ENCODE data around the gene GPANK1. TPM values are rescaled to one million over a fixed set of nuclear protein-coding genes. Genes with fewer than 3 reads are reported as not detected.

GPANK1 gene
- total RNA-seq, 1 donor from 2014 or later = 37.2 TPM

DNA sequence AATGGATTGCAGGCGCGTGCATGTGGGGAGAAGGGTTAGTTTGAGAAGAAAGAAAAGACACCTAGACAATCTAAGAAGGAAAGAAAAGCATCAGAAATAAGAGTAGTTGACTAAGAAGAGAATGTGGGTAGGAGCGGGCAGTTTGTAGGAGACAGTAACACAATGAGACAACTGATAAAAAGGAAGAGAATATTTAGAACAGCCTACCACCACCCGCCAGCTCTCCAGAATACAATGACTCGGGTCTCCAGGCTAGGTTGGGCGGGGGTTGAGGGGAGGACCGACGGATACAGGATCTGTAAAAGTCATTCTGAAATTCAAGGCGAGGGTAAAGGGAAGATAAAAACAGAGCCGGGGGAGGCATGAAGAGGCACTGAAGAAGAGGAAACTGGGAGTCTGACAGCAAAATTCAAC, 37.6 kb upstream of the GPANK1 start:
- intact Hi-C loops (cut with micrococcal nuclease) = loop anchor here (1.0 to 2.0 kb wide), 3 partner anchors 22 to 200 kb away; partner anchors contain the start of genes VWA7 and ZBTB12
- H3K4me1 Mint-ChIP-seq (ENCODE audit: low read depth) = peaks cover 31% of the 10 kb centered on the region
- peaks cover 18% of the 10 kb centered on the region for H3K36me3 Mint-ChIP-seq (ENCODE audit: low read depth)
- DNase-seq (ENCODE audit: low spot score) = peak; percentile 11
- no peaks in the 10 kb centered on the region for H3K27me3 Mint-ChIP-seq (ENCODE audit: insufficient read depth)
- H3K27ac Mint-ChIP-seq = peak overlapping the region; percentile 97
- H3K4me3 Mint-ChIP-seq = peak overlapping the region; percentile 98
- no peaks in the 10 kb centered on the region for H3K9me3 Mint-ChIP-seq

DNA sequence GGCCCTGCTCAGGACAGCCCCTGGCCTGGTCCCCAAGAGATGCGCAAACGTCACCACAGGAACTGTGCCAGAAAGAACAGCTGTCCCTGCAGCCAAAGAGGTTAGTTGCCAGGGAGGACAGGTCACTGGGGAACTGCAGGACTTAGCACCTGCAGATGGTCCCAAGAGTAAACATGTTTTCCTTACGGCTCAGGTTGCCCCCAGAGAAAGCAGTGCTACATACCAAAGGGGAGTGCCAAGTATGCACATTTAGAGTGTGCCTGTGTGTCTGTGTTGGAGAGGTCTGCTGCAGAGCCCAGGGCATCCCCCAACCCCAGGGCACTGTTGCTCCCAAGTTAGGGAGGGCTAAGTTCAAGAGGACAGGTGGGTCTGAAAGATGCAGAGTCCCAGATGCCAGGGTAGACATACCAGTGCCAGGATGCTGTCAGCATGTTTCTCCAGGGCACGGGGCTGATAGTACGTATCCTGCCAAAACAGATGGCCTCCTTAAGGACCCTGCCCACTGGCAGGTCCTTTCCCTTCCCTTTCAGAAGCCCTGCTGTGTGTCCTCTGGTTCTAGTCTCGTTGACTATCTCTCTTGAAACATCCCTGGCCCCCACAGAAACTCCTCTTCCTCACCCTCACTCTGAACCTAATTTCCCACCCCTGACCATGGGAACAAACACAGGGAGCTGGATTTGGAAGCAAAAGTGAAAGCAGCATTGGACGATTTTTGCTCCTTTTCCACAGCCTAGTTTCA, 37.0 kb upstream of the GPANK1 start:
- Mint-ChIP-seq H3K27me3 (ENCODE audit: insufficient read depth) (no peaks in the 10 kb centered on the region), H3K36me3 (ENCODE audit: low read depth) (peaks cover 22% of the 10 kb centered on the region), H3K9me3 (no peaks in the 10 kb centered on the region), H3K4me3 (peak overlapping the region; percentile 98), H3K27ac (peak overlapping the region; percentile 97), H3K4me1 (ENCODE audit: low read depth) (peaks cover 34% of the 10 kb centered on the region)
- DNase-seq (ENCODE audit: low spot score) = no peak
- intact Hi-C loops (cut with micrococcal nuclease) = loop anchor here (1.0 to 2.0 kb wide), 3 partner anchors 22 to 201 kb away; partner anchors contain the start of genes VWA7 and ZBTB12

DNA sequence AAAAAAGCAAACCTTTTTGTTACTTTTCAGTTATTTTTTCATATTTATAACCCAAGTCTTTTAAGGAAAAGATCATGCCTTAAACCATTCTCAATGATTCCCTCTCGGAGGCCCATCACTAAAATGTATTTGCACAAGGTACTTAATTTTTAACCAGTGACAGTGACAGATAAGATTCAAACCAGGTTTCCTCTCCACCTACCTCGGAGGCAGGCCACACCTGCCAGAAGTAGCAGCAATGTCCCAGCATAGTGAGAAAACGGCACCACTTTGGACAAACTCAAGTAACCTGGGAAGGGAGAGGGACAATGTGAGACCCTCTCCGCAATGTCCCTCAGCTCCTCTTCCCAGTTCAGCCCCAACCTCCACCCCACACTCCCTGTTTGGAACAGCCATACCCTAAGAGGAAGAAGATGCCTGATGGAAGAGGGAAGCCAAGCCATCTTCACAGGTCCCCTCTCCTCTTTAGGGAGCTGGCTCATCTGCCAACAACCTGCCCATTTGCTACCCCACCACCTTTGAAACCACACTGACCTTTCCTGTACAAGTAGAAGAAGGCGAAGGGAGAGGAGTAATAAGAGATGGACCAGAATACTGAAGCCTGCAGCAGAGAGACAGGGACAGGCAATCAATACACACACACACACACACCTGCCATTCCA, 36.1 kb upstream of the GPANK1 start:
- Mint-ChIP-seq H3K9me3 (no peaks in the 10 kb centered on the region), H3K27me3 (ENCODE audit: insufficient read depth) (no peaks in the 10 kb centered on the region), H3K4me1 (ENCODE audit: low read depth) (peaks cover 34% of the 10 kb centered on the region), H3K27ac (peak overlapping the region; percentile 1), H3K4me3 (peak overlapping the region; percentile 98), H3K36me3 (ENCODE audit: low read depth) (peaks cover 22% of the 10 kb centered on the region)
- no peak for DNase-seq (ENCODE audit: low spot score)
- intact Hi-C loops (cut with micrococcal nuclease) = no loop called here

DNA sequence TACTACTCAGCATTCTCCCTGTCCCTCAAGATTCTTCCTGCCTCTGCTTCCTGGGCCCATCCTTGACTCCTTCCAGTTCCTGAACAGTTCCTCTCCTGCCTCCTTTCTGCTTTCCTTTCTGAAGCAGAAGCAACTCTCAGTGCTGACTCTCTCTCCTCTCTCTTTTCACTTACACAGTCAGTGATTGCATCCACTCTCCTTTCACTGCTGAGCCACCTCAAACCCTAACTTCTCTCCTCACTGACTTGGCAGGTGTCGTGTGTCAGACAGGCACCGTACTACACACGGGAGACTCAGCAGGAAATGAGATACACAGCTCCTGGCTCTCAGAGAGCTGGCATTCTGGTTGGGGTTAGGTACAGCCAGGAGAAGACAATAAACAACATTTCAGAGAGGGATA, 32.8 kb upstream of the GPANK1 start:
- no peaks in the 10 kb centered on the region for H3K9me3 Mint-ChIP-seq
- no peak for DNase-seq (ENCODE audit: low spot score)
- peaks cover 29% of the 10 kb centered on the region for H3K4me1 Mint-ChIP-seq (ENCODE audit: low read depth)
- peak overlapping the region; percentile 80 for H3K27ac Mint-ChIP-seq
- H3K27me3 Mint-ChIP-seq (ENCODE audit: insufficient read depth) = no peaks in the 10 kb centered on the region
- peaks cover 32% of the 10 kb centered on the region for H3K36me3 Mint-ChIP-seq (ENCODE audit: low read depth)
- H3K4me3 Mint-ChIP-seq = peak overlapping the region; percentile 6
- intact Hi-C loops (cut with micrococcal nuclease) = no loop called here

DNA sequence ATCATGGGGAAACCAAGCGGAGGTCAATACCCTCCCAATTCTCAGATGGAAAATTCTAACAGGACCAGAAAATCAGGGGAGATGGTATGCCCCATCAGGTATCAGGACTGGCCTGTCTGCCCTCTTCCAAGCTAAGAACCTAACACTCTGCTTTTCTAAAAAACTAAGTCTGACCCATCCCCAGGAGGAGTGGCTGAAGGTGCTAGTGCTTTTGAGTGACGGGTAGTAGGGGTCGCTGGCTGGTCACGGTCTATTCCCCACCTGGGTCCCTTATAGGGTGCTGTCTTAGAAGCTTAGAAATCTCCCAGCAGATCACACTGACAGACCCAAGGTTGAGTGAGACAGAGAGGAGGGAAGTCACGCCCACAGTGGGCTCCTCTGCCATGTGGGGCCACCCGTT, 28.7 kb upstream of the GPANK1 start:
- H3K36me3 Mint-ChIP-seq (ENCODE audit: low read depth) = peaks cover 34% of the 10 kb centered on the region
- H3K27ac Mint-ChIP-seq = no peak overlapping the region
- intact Hi-C loops (cut with micrococcal nuclease) = no loop called here

DNA sequence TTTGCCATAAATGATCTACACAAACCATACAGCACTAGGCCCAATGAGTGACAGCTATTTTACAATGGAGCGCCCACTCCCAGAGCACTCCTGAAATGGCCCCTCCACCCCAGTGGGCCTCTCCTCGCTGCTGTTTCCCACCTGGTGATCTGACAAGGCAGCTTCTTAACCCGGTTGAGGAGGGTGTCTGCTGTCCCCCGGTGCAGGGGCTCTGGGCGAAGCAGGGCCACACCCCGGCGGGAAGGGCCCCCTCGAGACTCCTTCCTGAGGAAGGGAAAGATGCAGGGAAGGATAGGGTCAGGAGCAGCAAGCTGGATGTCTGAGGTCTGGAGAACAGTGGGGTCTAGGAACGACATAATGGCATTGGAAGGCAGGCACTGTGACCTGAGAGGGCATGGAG, 28.1 kb upstream of the GPANK1 start:
- H3K4me1 Mint-ChIP-seq (ENCODE audit: low read depth) = peaks cover 18% of the 10 kb centered on the region
- no peaks in the 10 kb centered on the region for H3K27me3 Mint-ChIP-seq (ENCODE audit: insufficient read depth)
- no peaks in the 10 kb centered on the region for H3K9me3 Mint-ChIP-seq
- no peak overlapping the region for H3K27ac Mint-ChIP-seq
- H3K36me3 Mint-ChIP-seq (ENCODE audit: low read depth) = peaks cover 35% of the 10 kb centered on the region
- DNase-seq (ENCODE audit: low spot score) = no peak
- intact Hi-C loops (cut with micrococcal nuclease) = no loop called here
- H3K4me3 Mint-ChIP-seq = no peak overlapping the region

More for the DNA sequence above, 28.7 kb upstream of the GPANK1 start:
- DNase-seq (ENCODE audit: low spot score) = no peak
- H3K4me1 Mint-ChIP-seq (ENCODE audit: low read depth) = peaks cover 22% of the 10 kb centered on the region
- no peaks in the 10 kb centered on the region for H3K9me3 Mint-ChIP-seq
- H3K27me3 Mint-ChIP-seq (ENCODE audit: insufficient read depth) = no peaks in the 10 kb centered on the region
- H3K4me3 Mint-ChIP-seq = no peak overlapping the region

DNA sequence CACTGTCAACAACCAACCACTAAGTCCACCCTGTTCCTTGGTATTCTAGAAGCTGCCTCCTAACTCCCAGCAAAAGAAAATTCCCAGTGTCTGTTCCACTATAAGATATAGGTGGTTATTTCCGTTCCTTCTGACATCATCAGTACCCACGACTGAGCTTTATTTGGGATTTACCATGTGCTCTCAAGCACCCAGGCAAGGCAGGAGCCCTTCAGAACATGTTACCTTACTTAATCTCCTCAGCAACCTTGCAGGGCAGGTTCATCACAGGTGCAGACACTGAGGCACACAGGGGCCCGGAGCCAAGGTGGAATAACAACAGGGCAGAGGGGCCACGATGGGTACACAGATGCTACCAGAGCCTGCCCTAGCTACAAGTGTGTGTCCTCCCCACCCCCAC, 27.6 kb upstream of the GPANK1 start:
- intact Hi-C loops (cut with micrococcal nuclease) = no loop called here
- no peaks in the 10 kb centered on the region for H3K27me3 Mint-ChIP-seq (ENCODE audit: insufficient read depth)
- H3K4me3 Mint-ChIP-seq = no peak overlapping the region
- H3K36me3 Mint-ChIP-seq (ENCODE audit: low read depth) = peaks cover 35% of the 10 kb centered on the region
- DNase-seq (ENCODE audit: low spot score) = no peak
- H3K27ac Mint-ChIP-seq = no peak overlapping the region
- H3K4me1 Mint-ChIP-seq (ENCODE audit: low read depth) = peaks cover 13% of the 10 kb centered on the region
- no peaks in the 10 kb centered on the region for H3K9me3 Mint-ChIP-seq

DNA sequence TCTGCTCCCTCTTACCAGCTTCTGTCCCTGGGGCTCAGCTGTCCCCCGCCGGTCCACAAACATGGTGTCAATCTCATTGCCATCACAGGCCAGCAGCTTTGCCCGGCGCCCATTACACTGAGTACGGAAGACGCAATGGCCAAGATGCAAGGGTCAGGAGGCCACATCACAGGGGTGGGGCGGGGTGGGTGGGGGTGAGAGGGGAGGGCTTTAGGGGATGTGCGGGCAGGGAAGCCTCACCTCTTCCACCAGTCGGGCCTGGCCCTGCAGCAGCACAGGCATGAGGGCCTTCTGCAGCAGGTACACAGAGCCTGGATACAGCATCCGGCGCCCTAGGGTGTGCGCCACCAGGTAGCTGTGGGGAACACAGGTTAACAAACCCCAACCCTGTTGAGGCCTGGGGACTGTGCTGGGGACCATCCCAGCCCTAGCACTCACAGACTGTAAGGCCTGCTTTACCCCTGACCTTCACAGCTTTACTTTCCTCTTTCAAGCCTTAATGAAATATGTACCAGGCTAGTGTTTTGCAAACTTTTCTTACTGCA, 26.8 kb upstream of the GPANK1 start:
- H3K27ac Mint-ChIP-seq = no peak overlapping the region
- H3K36me3 Mint-ChIP-seq (ENCODE audit: low read depth) = peaks cover 32% of the 10 kb centered on the region
- no peaks in the 10 kb centered on the region for H3K9me3 Mint-ChIP-seq
- peaks cover 10% of the 10 kb centered on the region for H3K4me1 Mint-ChIP-seq (ENCODE audit: low read depth)
- no peak overlapping the region for H3K4me3 Mint-ChIP-seq
- intact Hi-C loops (cut with micrococcal nuclease) = no loop called here
- no peaks in the 10 kb centered on the region for H3K27me3 Mint-ChIP-seq (ENCODE audit: insufficient read depth)
- DNase-seq (ENCODE audit: low spot score) = no peak

DNA sequence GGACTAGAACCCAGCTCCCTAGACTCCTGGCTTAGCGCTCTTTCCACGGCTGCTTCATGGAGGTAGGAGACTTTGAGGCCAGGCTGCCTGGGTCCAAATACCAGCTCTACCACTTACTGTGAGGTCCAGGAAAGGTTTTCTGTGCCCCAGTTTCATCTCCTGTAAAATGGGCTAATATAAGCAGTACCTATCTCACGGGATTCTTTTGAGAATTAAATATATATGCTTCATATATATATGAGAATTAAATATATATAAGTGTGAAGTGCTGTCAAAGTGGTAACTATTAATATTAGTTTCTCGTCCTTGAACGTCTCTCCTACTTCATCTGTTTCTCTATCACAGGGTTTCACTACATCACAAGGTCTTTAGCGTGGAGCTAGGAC, 26.3 kb upstream of the GPANK1 start:
- Mint-ChIP-seq H3K4me1 (ENCODE audit: low read depth) (peaks cover 10% of the 10 kb centered on the region), H3K4me3 (no peak overlapping the region), H3K27me3 (ENCODE audit: insufficient read depth) (no peaks in the 10 kb centered on the region), H3K27ac (no peak overlapping the region), H3K36me3 (ENCODE audit: low read depth) (peaks cover 36% of the 10 kb centered on the region), H3K9me3 (no peaks in the 10 kb centered on the region)
- intact Hi-C loops (cut with micrococcal nuclease) = no loop called here
- DNase-seq (ENCODE audit: low spot score) = no peak

DNA sequence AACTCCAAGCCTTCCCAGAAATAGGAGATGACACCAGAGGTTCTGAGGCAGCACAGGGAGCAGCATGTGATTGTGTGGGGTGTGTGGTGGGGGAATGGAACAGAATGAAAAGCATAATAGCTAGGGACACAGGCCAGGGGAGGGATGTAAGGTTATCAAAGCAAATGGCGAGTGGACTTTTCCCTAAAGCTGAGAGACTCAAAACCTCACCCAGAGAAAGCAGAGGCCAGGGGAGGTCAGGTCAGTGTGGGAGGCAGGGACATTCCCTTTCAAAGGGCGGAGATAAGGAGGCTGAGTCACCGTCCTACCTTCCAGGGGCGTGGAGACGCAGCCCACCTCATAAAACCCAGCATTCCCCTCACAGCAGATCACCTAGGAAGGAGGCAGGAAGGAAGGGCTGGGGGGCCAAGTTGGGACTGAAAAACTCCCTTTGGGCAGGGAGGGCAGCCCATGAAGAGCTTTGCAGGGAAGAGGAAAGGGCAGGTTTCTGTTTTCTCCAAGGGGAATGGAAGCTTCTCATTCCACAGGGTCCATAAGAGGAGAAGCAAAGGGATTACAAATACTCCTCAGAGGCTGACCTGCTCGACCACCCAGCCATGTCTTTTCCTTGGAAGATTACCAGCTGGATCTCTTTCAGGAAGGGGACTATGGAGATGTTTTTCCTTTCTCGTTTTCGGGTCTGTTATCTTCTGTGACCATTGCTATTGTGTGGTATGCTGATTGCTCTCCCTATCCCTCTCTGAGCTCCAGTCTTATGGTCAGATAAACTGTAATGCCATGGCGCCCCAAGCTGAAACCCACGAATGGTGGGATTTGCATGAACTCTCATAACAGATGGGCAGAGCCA, 25.7 kb upstream of the GPANK1 start:
- Mint-ChIP-seq H3K9me3 (no peaks in the 10 kb centered on the region), H3K4me1 (ENCODE audit: low read depth) (peaks cover 10% of the 10 kb centered on the region), H3K36me3 (ENCODE audit: low read depth) (peaks cover 36% of the 10 kb centered on the region), H3K4me3 (no peak overlapping the region), H3K27me3 (ENCODE audit: insufficient read depth) (no peaks in the 10 kb centered on the region), H3K27ac (no peak overlapping the region)
- intact Hi-C loops (cut with micrococcal nuclease) = no loop called here
- no peak for DNase-seq (ENCODE audit: low spot score)

DNA sequence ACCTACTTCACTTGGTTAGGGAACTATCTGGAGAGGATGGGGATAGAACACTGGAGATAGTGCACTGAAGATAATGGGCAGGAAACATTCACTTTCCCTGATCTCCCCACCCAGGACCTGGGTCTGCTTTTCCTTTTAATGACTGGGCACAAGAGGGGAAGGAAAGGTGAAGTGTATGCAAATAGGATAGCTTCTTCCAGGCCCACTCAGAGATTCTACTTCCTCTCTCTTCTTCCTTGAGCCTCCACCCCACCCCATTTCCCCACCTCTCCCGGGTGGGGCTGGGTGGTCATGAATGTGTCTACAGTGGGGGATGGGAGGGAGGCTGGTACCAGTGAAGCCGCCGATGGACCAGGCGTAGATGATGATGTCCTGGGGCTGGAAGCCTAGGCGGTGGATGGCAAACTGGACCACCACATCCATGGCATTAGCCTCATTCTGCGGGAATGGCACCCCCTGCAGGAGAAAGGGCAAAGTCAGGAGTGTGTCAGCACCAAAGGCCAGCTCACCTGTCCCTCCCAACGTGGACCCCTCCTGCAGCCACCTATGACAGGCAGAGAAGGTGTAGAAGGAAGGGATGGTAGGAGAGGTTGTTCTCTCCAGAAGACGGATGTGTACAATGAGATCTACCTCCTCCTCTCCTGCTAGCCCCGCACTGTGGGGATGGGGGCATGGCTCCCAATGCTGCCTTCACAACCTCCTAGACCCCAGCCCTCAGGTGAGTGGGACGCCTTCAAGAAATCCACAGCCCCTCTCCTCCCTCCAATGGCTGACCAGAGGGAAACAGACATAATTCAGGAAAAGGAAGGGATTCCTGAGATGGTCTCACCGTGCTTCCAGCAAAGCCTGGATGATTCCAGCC, 24.7 kb upstream of the GPANK1 start:
- H3K4me3 Mint-ChIP-seq = no peak overlapping the region
- H3K27me3 Mint-ChIP-seq (ENCODE audit: insufficient read depth) = no peaks in the 10 kb centered on the region
- no peak overlapping the region for H3K27ac Mint-ChIP-seq
- no peaks in the 10 kb centered on the region for H3K9me3 Mint-ChIP-seq
- peaks cover 34% of the 10 kb centered on the region for H3K36me3 Mint-ChIP-seq (ENCODE audit: low read depth)
- DNase-seq (ENCODE audit: low spot score) = no peak
- peaks cover 10% of the 10 kb centered on the region for H3K4me1 Mint-ChIP-seq (ENCODE audit: low read depth)
- intact Hi-C loops (cut with micrococcal nuclease) = no loop called here
